Measurements from ENCODE around the gene TSPAN4. TPM values are rescaled to one million over a fixed set of nuclear protein-coding genes. Genes with fewer than 3 reads are reported as not detected.

Gene TSPAN4
- total and polyA plus RNA-seq, 3 donors from 2014 or later = 47.2 to 87.0 (median 49.1) TPM

- Histone ChIP-seq H3K4me3 (no peak overlapping the region), H3K27me3 (no peaks in the 10 kb centered on the region), H3K36me3 (ENCODE audit: low read depth, missing control alignments) (no peaks in the 10 kb centered on the region), H3K27ac (peak overlapping the region; percentile 89 to 97), H3K9me3 (no peaks in the 10 kb centered on the region), H3K4me1 (peaks cover 62% of the 10 kb centered on the region)
- no peak for DNase-seq
- TF ChIP-seq CTCF (IDR thresholded peaks at IDR 0.05) (no peak), POLR2A (IDR thresholded peaks at IDR 0.05) (no peak)
- 67 to 78% methylated on average over 7 to 11 of the region's 11 CpGs for WGBS, 2 donors
- intact Hi-C loops (cut with DNase I; ENCODE audit: low total_unique reads) = no loop called here
These were observed 3.9 kb downstream of the TSPAN4 start for GRCh38 chr11:846496-847098.

GRCh38 chr11:847876-848275 is 5.2 kb downstream of the TSPAN4 start:
- WGBS, 2 donors = 86 to 93% methylated on average over 3 to 17 of the region's 18 CpGs
- Histone ChIP-seq H3K4me3 (no peak overlapping the region), H3K9me3 (no peaks in the 10 kb centered on the region), H3K4me1 (peaks cover 62% of the 10 kb centered on the region), H3K27ac (no peak overlapping the region), H3K27me3 (no peaks in the 10 kb centered on the region), H3K36me3 (ENCODE audit: low read depth, missing control alignments) (no peaks in the 10 kb centered on the region)
- TF ChIP-seq POLR2A (IDR thresholded peaks at IDR 0.05) (no peak), CTCF (IDR thresholded peaks at IDR 0.05) (no peak)
- intact Hi-C loops (cut with DNase I; ENCODE audit: low total_unique reads) = no loop called here
- DNase-seq = no peak

- H3K4me1 ChIP-seq = peaks cover 60% of the 10 kb centered on the region
These were observed 5.8 kb downstream of the TSPAN4 start for GRCh38 chr11:848380-848931.

GRCh38 chr11:849104-849824 is 6.6 kb downstream of the TSPAN4 start:
- no peak for TF ChIP-seq POLR2A (IDR thresholded peaks at IDR 0.05)
- TF ChIP-seq CTCF (IDR thresholded peaks at IDR 0.05) = no peak
- Histone ChIP-seq H3K27ac (no peak overlapping the region), H3K9me3 (no peaks in the 10 kb centered on the region), H3K27me3 (no peaks in the 10 kb centered on the region), H3K4me3 (peak overlapping the region; percentile 46 to 57), H3K4me1 (peaks cover 52% of the 10 kb centered on the region), H3K36me3 (ENCODE audit: low read depth, missing control alignments) (no peaks in the 10 kb centered on the region)
- WGBS, 2 donors = 6 to 29% methylated on average over 20 to 48 of the region's 71 CpGs
- intact Hi-C loops (cut with DNase I; ENCODE audit: low total_unique reads) = no loop called here
- DNase-seq = no peak

More at GRCh38 chr11:848380-848931, 5.8 kb downstream of the TSPAN4 start:
- 15 to 30% methylated on average over 6 to 14 of the region's 14 CpGs for WGBS, 2 donors
- peak; percentile 53 to 80 (median 80) for TF ChIP-seq CTCF (IDR thresholded peaks at IDR 0.05)
- no peak for TF ChIP-seq POLR2A (IDR thresholded peaks at IDR 0.05)
- Histone ChIP-seq H3K36me3 (ENCODE audit: low read depth, missing control alignments) (no peaks in the 10 kb centered on the region), H3K27me3 (no peaks in the 10 kb centered on the region), H3K9me3 (no peaks in the 10 kb centered on the region), H3K4me3 (peak overlapping the region in 1 of 2 donors; percentile 57), H3K27ac (no peak overlapping the region)
- intact Hi-C loops (cut with DNase I; ENCODE audit: low total_unique reads) = no loop called here
- no peak for DNase-seq

All from testis (tissue), 3 donors.